ENCODE results near the gene CD81.

DNA sequence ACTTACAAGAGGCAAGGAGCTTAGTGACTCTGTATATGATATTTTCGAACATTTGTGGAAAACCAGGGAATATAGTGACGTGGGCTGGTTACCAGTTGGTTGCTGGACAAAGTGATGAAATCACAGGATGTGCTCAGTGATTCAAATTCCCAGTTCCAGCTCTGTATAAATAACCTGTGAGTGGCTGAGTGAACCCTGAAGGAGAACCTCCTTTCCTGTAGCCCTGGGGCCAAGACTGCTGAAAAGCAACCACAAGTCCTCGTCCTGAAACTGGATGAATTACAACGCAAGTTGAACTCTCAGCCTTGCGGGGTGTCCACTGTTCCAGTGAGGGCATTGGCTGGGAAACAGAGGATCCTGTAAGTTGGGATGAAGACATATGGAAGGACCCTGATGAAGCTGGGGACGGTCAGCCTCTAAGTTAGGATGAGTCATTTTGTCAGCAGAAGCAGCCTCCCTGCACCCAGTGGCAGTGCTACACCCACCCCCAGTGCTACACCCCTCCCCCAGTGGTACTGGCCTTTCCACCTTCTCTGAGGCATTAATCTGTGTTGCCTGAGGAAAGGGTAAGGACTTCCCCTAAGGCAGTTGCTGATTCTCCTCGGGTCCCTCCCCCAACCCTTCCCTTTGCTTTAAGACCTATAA lies 22.0 kb upstream of the CD81 start:
- no peak for TF ChIP-seq EZH2 (IDR thresholded peaks at IDR 0.05; ENCODE audit: low read length, missing control alignments)
- TF ChIP-seq, protein P1, sequence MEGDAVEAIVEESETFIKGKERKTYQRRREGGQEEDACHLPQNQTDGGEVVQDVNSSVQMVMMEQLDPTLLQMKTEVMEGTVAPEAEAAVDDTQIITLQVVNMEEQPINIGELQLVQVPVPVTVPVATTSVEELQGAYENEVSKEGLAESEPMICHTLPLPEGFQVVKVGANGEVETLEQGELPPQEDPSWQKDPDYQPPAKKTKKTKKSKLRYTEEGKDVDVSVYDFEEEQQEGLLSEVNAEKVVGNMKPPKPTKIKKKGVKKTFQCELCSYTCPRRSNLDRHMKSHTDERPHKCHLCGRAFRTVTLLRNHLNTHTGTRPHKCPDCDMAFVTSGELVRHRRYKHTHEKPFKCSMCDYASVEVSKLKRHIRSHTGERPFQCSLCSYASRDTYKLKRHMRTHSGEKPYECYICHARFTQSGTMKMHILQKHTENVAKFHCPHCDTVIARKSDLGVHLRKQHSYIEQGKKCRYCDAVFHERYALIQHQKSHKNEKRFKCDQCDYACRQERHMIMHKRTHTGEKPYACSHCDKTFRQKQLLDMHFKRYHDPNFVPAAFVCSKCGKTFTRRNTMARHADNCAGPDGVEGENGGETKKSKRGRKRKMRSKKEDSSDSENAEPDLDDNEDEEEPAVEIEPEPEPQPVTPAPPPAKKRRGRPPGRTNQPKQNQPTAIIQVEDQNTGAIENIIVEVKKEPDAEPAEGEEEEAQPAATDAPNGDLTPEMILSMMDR (conservative IDR thresholded peaks at IDR 0.05 in 1 of 2, IDR thresholded peaks at IDR 0.05 in 1 of 2; ENCODE audit: low read depth in 1 of 2, low read length in 2 of 2): no peak
